ENCODE data around the gene KDM2A.
"Not testable (repeated sequence)": the region's sequence is repeated elsewhere in the genome, so short reads cannot be mapped to it uniquely, and the experiment has no call there.

GRCh38 chr11:67209222-67209621 lies 90.2 kb downstream of the KDM2A start:
- TF ChIP-seq, protein P1, sequence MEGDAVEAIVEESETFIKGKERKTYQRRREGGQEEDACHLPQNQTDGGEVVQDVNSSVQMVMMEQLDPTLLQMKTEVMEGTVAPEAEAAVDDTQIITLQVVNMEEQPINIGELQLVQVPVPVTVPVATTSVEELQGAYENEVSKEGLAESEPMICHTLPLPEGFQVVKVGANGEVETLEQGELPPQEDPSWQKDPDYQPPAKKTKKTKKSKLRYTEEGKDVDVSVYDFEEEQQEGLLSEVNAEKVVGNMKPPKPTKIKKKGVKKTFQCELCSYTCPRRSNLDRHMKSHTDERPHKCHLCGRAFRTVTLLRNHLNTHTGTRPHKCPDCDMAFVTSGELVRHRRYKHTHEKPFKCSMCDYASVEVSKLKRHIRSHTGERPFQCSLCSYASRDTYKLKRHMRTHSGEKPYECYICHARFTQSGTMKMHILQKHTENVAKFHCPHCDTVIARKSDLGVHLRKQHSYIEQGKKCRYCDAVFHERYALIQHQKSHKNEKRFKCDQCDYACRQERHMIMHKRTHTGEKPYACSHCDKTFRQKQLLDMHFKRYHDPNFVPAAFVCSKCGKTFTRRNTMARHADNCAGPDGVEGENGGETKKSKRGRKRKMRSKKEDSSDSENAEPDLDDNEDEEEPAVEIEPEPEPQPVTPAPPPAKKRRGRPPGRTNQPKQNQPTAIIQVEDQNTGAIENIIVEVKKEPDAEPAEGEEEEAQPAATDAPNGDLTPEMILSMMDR (IDR thresholded peaks at IDR 0.05) = not testable (repeated sequence)
- TF ChIP-seq POLR2A (IDR thresholded peaks at IDR 0.05) = not testable (repeated sequence)
